ENCODE results near the gene GPR176.

DNA sequence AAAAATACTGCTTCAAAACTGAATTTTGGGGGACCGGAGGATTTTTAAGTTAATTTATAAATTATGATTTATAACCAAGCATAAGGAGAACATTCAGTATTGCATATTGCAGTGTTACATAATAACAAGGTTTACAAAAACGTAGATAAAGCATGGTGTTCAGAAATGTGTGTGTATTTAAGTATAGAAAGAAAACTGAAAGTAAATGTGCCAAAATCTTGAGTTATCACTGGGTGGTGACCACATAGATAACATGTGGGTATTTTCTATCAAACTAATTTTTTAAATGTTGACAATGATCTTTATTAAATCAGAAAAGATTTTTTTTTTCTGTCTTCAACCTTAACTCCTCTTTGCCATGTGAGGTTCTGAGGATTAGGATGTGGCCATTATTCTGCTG lies 46.5 kb upstream of the GPR176 start:
- TF ChIP-seq POLR2A (IDR thresholded peaks at IDR 0.05; ENCODE audit: low read depth, low read length) (no peak), TAF1 (IDR thresholded peaks at IDR 0.05; ENCODE audit: low read depth, low read length) (no peak), POLR2AphosphoS5 (IDR thresholded peaks at IDR 0.05; ENCODE audit: low read depth, low read length) (no peak)
